Hematopoietic multipotent progenitor cell treated with erythropoietin and hydrocortisone succinate and interleukin-3 and kit ligand, for 17 days (in vitro differentiated cells): Measurements from ENCODE around the gene IMMP2L.
"Not testable (repeated sequence)": the region's sequence is repeated elsewhere in the genome, so short reads cannot be mapped to it uniquely, and the experiment has no call there.

ENCODE experiments used
- DNase-seq: peaks from one replicate; pipeline ENCODE4 v3.0.0-alpha.2; 2015; ENCODE audit warnings: low spot score

IMMP2L gene

GRCh38 chr7:111330235-111330523, 232.1 kb downstream of the IMMP2L start:
- DNase-seq, result no peak

- DNase-seq, result no peak
Measured at GRCh38 chr7:111329367-111330234, 232.7 kb downstream of the IMMP2L start.

- no peak for DNase-seq
Measured at GRCh38 chr7:111328487-111328886, 233.8 kb downstream of the IMMP2L start.

GRCh38 chr7:111324776-111325175, 237.5 kb downstream of the IMMP2L start:
- DNase-seq, result no peak

- no peak for DNase-seq
Measured at GRCh38 chr7:111324228-111324627, 238.1 kb downstream of the IMMP2L start.

GRCh38 chr7:111323670-111324069, 238.6 kb downstream of the IMMP2L start:
- DNase-seq, result not testable (repeated sequence)

- no peak for DNase-seq
Measured at GRCh38 chr7:111320133-111320532, 242.2 kb downstream of the IMMP2L start.

GRCh38 chr7:111312966-111313365, 249.3 kb downstream of the IMMP2L start:
- DNase-seq, result no peak

- DNase-seq, result no peak
Measured at GRCh38 chr7:111308691-111309090, 253.6 kb downstream of the IMMP2L start.

- no peak for DNase-seq
Measured at GRCh38 chr7:111301891-111302290, 260.4 kb downstream of the IMMP2L start.

- no peak for DNase-seq
Measured at GRCh38 chr7:111294494-111294893, 267.8 kb downstream of the IMMP2L start.

- no peak for DNase-seq
Measured at GRCh38 chr7:111292026-111292470, 270.2 kb downstream of the IMMP2L start.

GRCh38 chr7:111290982-111291381, 271.3 kb downstream of the IMMP2L start:
- DNase-seq, result no peak

- no peak for DNase-seq
Measured at GRCh38 chr7:111290419-111290818, 271.9 kb downstream of the IMMP2L start.

GRCh38 chr7:111288441-111288840, 273.9 kb downstream of the IMMP2L start:
- not testable (repeated sequence) for DNase-seq

- DNase-seq, result no peak
Measured at GRCh38 chr7:111282626-111283025, 279.7 kb downstream of the IMMP2L start.

GRCh38 chr7:111274857-111275256, 287.4 kb downstream of the IMMP2L start:
- no peak for DNase-seq

GRCh38 chr7:111272092-111272491, 290.2 kb downstream of the IMMP2L start:
- no peak for DNase-seq

GRCh38 chr7:111270794-111271193, 291.5 kb downstream of the IMMP2L start:
- DNase-seq, result not testable (repeated sequence)

GRCh38 chr7:111268941-111269340, 293.4 kb downstream of the IMMP2L start:
- DNase-seq, result no peak

- no peak for DNase-seq
Measured at GRCh38 chr7:111266613-111267012, 295.7 kb downstream of the IMMP2L start.

GRCh38 chr7:111265394-111265793, 296.9 kb downstream of the IMMP2L start:
- DNase-seq, result no peak

- no peak for DNase-seq
Measured at GRCh38 chr7:111264981-111265380, 297.3 kb downstream of the IMMP2L start.
